ENCODE measurements around the gene ROR1.

The ROR1 gene

GRCh38 chr1:63849149-63849548 is 75.3 kb downstream of the ROR1 start:
- peak overlapping the region in 1 of 3 experiments; percentile 54 for H3K27ac Mint-ChIP-seq
- peaks cover 61% of the 10 kb centered on the region for H3K4me1 Mint-ChIP-seq
- no peaks in the 10 kb centered on the region for H3K27me3 Mint-ChIP-seq (ENCODE audit: low read depth)
- no peak overlapping the region for H3K4me3 Mint-ChIP-seq
- H3K9me3 Mint-ChIP-seq, result no peaks in the 10 kb centered on the region
- no peaks in the 10 kb centered on the region for H3K36me3 Mint-ChIP-seq (ENCODE audit: low read depth)
- TF ChIP-seq CTCF (IDR thresholded peaks at IDR 0.05; ENCODE audit: unreplicated experiment in 3 of 3), result no peak

- Mint-ChIP-seq H3K36me3 (ENCODE audit: low read depth) (peaks cover 17% of the 10 kb centered on the region), H3K27ac (no peak overlapping the region), H3K27me3 (ENCODE audit: low read depth) (no peaks in the 10 kb centered on the region), H3K9me3 (peaks cover 11% of the 10 kb centered on the region), H3K4me1 (peaks cover 24% of the 10 kb centered on the region), H3K4me3 (no peak overlapping the region)
- no peak for TF ChIP-seq CTCF (IDR thresholded peaks at IDR 0.05; ENCODE audit: unreplicated experiment in 3 of 3)
These were observed 80.3 kb downstream of the ROR1 start for GRCh38 chr1:63854091-63854490.

GRCh38 chr1:63855942-63856341 is 82.1 kb downstream of the ROR1 start:
- no peak for TF ChIP-seq CTCF (IDR thresholded peaks at IDR 0.05; ENCODE audit: unreplicated experiment in 3 of 3)
- Mint-ChIP-seq H3K9me3 (peaks cover 11% of the 10 kb centered on the region), H3K4me3 (no peak overlapping the region), H3K27ac (no peak overlapping the region), H3K4me1 (peaks cover 32% of the 10 kb centered on the region), H3K27me3 (ENCODE audit: low read depth) (no peaks in the 10 kb centered on the region), H3K36me3 (ENCODE audit: low read depth) (peaks cover 17% of the 10 kb centered on the region)

GRCh38 chr1:63856924-63857323 is 83.1 kb downstream of the ROR1 start:
- Mint-ChIP-seq H3K4me1 (peaks cover 39% of the 10 kb centered on the region), H3K9me3 (peaks cover 11% of the 10 kb centered on the region), H3K27me3 (ENCODE audit: low read depth) (no peaks in the 10 kb centered on the region), H3K4me3 (no peak overlapping the region), H3K36me3 (ENCODE audit: low read depth) (peaks cover 17% of the 10 kb centered on the region), H3K27ac (no peak overlapping the region)
- TF ChIP-seq CTCF (IDR thresholded peaks at IDR 0.05; ENCODE audit: unreplicated experiment in 3 of 3), result no peak

- Mint-ChIP-seq H3K9me3 (peaks cover 11% of the 10 kb centered on the region), H3K36me3 (ENCODE audit: low read depth) (peaks cover 17% of the 10 kb centered on the region), H3K4me1 (peaks cover 40% of the 10 kb centered on the region), H3K27me3 (ENCODE audit: low read depth) (no peaks in the 10 kb centered on the region), H3K27ac (no peak overlapping the region), H3K4me3 (no peak overlapping the region)
- no peak for TF ChIP-seq CTCF (IDR thresholded peaks at IDR 0.05; ENCODE audit: unreplicated experiment in 3 of 3)
These were observed 83.7 kb downstream of the ROR1 start for GRCh38 chr1:63857478-63857877.

- Mint-ChIP-seq H3K9me3 (peaks cover 11% of the 10 kb centered on the region), H3K4me3 (no peak overlapping the region), H3K4me1 (peaks cover 37% of the 10 kb centered on the region), H3K27me3 (ENCODE audit: low read depth) (no peaks in the 10 kb centered on the region), H3K36me3 (ENCODE audit: low read depth) (peaks cover 17% of the 10 kb centered on the region), H3K27ac (no peak overlapping the region)
- TF ChIP-seq CTCF (IDR thresholded peaks at IDR 0.05; ENCODE audit: unreplicated experiment in 3 of 3), result no peak
These were observed 84.3 kb downstream of the ROR1 start for GRCh38 chr1:63858153-63858552.
